ENCODE results near the gene NCAM2.

DNA sequence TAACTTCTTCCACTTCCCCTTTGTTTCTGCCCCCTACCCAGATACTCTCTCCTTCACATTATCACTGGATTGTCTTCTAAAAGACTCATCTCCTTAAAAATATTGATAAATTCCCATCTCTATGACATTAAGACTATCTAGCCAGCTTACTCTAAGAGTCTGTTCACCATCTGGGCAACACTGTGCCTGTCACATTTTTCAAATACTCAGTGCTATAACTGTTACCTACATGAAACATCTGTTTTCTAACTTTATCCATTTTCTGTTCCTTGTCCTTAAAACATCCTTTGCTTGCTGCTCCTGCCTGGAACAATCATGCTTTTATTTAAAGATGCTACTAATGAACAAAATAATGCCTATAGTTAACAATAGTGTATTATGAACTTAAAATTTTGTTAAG lies 81.4 kb downstream of the NCAM2 start:
- TF ChIP-seq POLR2A (IDR thresholded peaks at IDR 0.05): no peak
- TF ChIP-seq, protein P1, sequence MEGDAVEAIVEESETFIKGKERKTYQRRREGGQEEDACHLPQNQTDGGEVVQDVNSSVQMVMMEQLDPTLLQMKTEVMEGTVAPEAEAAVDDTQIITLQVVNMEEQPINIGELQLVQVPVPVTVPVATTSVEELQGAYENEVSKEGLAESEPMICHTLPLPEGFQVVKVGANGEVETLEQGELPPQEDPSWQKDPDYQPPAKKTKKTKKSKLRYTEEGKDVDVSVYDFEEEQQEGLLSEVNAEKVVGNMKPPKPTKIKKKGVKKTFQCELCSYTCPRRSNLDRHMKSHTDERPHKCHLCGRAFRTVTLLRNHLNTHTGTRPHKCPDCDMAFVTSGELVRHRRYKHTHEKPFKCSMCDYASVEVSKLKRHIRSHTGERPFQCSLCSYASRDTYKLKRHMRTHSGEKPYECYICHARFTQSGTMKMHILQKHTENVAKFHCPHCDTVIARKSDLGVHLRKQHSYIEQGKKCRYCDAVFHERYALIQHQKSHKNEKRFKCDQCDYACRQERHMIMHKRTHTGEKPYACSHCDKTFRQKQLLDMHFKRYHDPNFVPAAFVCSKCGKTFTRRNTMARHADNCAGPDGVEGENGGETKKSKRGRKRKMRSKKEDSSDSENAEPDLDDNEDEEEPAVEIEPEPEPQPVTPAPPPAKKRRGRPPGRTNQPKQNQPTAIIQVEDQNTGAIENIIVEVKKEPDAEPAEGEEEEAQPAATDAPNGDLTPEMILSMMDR (IDR thresholded peaks at IDR 0.05): no peak
- no peak for TF ChIP-seq EP300 (IDR thresholded peaks at IDR 0.05)

Data from ovary (tissue), 3 donors.